Endothelial cell of umbilical vein (primary cell): ENCODE data around the gene DSC1. TPM values are rescaled to one million over a fixed set of nuclear protein-coding genes. Genes with fewer than 3 reads are reported as not detected.

Source experiments
- BruUV-seq: library from RNA; stranded (reverse); fragments of 400-500 nt; replicated peaks from 2 replicates; lab custom pipeline; 2021; lab: Mats Ljungman, UMichigan
- CTCF ChIA-PET: fragments of 300-600, 350-600 bp; sonication (Branson Sonifier 250); formaldehyde crosslinking; loops from one replicate; lab custom pipeline; 2021; ENCODE audit warnings: antibody characterized with exemption, inconsistent platforms; lab: Charles Lee
- POLR2A ChIA-PET: fragments of 300-600, 350-600 bp; sonication (Branson Sonifier 250); formaldehyde crosslinking; loops from one replicate; lab custom pipeline; 2021; ENCODE audit warnings: antibody characterized with exemption, inconsistent platforms; lab: Charles Lee
- DNase-seq: peaks from one replicate; pipeline ENCODE4 v3.0.0-alpha.2; 2011; ENCODE audit warnings: low read depth, low spot score
- FAIRE-seq: peaks from 2 replicates; lab custom pipeline; 2011; peaks lifted over from hg19 to GRCh38; lab: Jason Lieb, UNC
- H2AFZ ChIP-seq: 2 replicates; pipeline ENCODE4 v1.6.0; 2012; ENCODE audit warnings: low read depth, low read length, control low read depth, inconsistent platforms
- H3K27ac ChIP-seq: 2 replicates; pipeline ENCODE4 v1.5.1; 2011; ENCODE audit warnings: low read depth, mild to moderate bottlenecking, control low read depth, low read length, moderate library complexity; ENCODE audit not compliant: insufficient read depth
- H3K27me3 ChIP-seq, 2 experiments: 2 replicates each; pipeline versions ENCODE4 v1.6.0 to v1.6.1; 2011; ENCODE audit warnings: low read length in 2 of 2, mixed read lengths in 1 of 2; ENCODE audit not compliant: control insufficient read depth in 2 of 2, insufficient read depth in 2 of 2
- H3K36me3 ChIP-seq, 2 experiments: 2 replicates in 1 of 2; 3 replicates in 1 of 2; pipeline ENCODE4 v1.5.1; 2011; ENCODE audit warnings: low read length in 2 of 2, mild to moderate bottlenecking in 1 of 2, moderate library complexity in 1 of 2; ENCODE audit not compliant: control insufficient read depth in 2 of 2, insufficient read depth in 2 of 2; ENCODE audit errors: extremely low read depth in 1 of 2
- H3K4me1 ChIP-seq: 3 replicates; pipeline ENCODE4 v1.5.1; 2011; ENCODE audit warnings: mild to moderate bottlenecking, low read length; ENCODE audit not compliant: control insufficient read depth, insufficient read depth; ENCODE audit errors: extremely low read depth
- H3K4me2 ChIP-seq: 2 replicates; pipeline ENCODE4 v1.6.1; 2011; ENCODE audit warnings: low read length, control low read depth, mixed read lengths; ENCODE audit not compliant: insufficient read depth
- H3K4me3 ChIP-seq, 3 experiments: fragments of 200-600 bp in 1 of 3; sonication (generic), shearing (Covaris generic) in 1 of 3; replicated peaks in 1 of 3; 2 replicates each; pipeline ENCODE4 v1.5.1; 2011 to 2016; ENCODE audit warnings: control low read depth in 3 of 3, low read length in 3 of 3, mild to moderate bottlenecking in 2 of 3, inconsistent platforms in 1 of 3, low read depth in 1 of 3, moderate library complexity in 1 of 3; ENCODE audit not compliant: insufficient read depth in 1 of 3
- H3K79me2 ChIP-seq: 2 replicates; pipeline ENCODE4 v1.6.0; 2012; ENCODE audit warnings: low read length, inconsistent platforms; ENCODE audit not compliant: control insufficient read depth, insufficient read depth
- H3K9ac ChIP-seq: replicated peaks from 2 replicates; pipeline ENCODE3; 2011; ENCODE audit warnings: low read length, control low read depth; ENCODE audit not compliant: insufficient read depth; ENCODE audit errors: extremely low read depth
- H3K9me1 ChIP-seq: replicated peaks from 3 replicates; pipeline ENCODE4 v1.6.0; 2011; ENCODE audit warnings: mild to moderate bottlenecking, low read length; ENCODE audit not compliant: control insufficient read depth, insufficient read depth; ENCODE audit errors: extremely low read depth
- H3K9me3 ChIP-seq: replicated peaks from 2 replicates; pipeline ENCODE4 v1.5.1; 2012; ENCODE audit warnings: low read length, inconsistent platforms; ENCODE audit not compliant: control insufficient read depth, insufficient read depth
- H4K20me1 ChIP-seq: replicated peaks from 2 replicates; pipeline ENCODE3; 2011; ENCODE audit warnings: mild to moderate bottlenecking, low read length; ENCODE audit not compliant: control insufficient read depth, insufficient read depth; ENCODE audit errors: extremely low read depth
- CTCF ChIP-seq, 2 donors: IDR thresholded peaks; 1 replicate in 1 of 2; 2 replicates in 1 of 2; pipeline ENCODE4 v1.5.1; 2011; ENCODE audit warnings: low read length in 2 of 2, mild to moderate bottlenecking in 2 of 2, moderate library complexity in 2 of 2, control low read depth in 1 of 2, inconsistent platforms in 1 of 2, low read depth in 1 of 2; ENCODE audit not compliant: insufficient read depth in 1 of 2; ENCODE audit errors: extremely low read depth in 1 of 2
- EZH2 ChIP-seq: IDR thresholded peaks from 2 replicates; pipeline ENCODE4 v1.6.1; 2012; ENCODE audit warnings: borderline replicate concordance, low read depth, mild to moderate bottlenecking, moderate library complexity, low read length, inconsistent platforms; ENCODE audit not compliant: severe bottlenecking
- FOS ChIP-seq: IDR thresholded peaks from 2 replicates; pipeline ENCODE4 v1.6.1; 2011; ENCODE audit warnings: mild to moderate bottlenecking, low read length, moderate library complexity, borderline replicate concordance; ENCODE audit not compliant: insufficient read depth
- GATA2 ChIP-seq: IDR thresholded peaks from 2 replicates; pipeline ENCODE4 v1.7.0; 2011; ENCODE audit warnings: low read depth, mild to moderate bottlenecking, moderate library complexity, mixed read lengths, low read length; ENCODE audit not compliant: insufficient read length, insufficient read depth
- JUN ChIP-seq: IDR thresholded peaks from 2 replicates; pipeline ENCODE4 v1.6.1; 2011; ENCODE audit warnings: borderline replicate concordance, low read depth; ENCODE audit not compliant: insufficient read length, insufficient read depth
- MYC ChIP-seq: IDR thresholded peaks from one replicate; pipeline ENCODE4 v1.6.1; 2011; ENCODE audit warnings: mild to moderate bottlenecking, low read depth, low read length
- POLR2A ChIP-seq: IDR thresholded peaks from 2 replicates; pipeline ENCODE4 v1.6.1; 2012; ENCODE audit warnings: low read depth, mild to moderate bottlenecking, control low read depth, low read length
- POLR2AphosphoS5 ChIP-seq: IDR thresholded peaks from 2 replicates; pipeline ENCODE4 v1.6.1; 2012; ENCODE audit warnings: low read depth, mild to moderate bottlenecking, control low read depth, low read length, moderate library complexity; ENCODE audit not compliant: insufficient read depth
- dilution Hi-C: fragments of 300-500 bp; cut with MboI; formaldehyde crosslinking; loops from one replicate; pipeline ENCODE4 v1.15.0; 2019; ENCODE audit warnings: low sequenced_read_pairs; ENCODE audit not compliant: extremely low pct_ligation_motif_present
- intact Hi-C: fragments of 100-400 bp; cut with micrococcal nuclease; formaldehyde crosslinking; loops from one replicate; pipeline ENCODE4 v1.10.0; 2022
- polyA plus RNA-seq, 4 experiments: library from polyadenylated mRNA; depleted of rRNA in 3 of 4; stranded (reverse) in 3 of 4; unstranded in 1 of 4; fragments of >200 nt; gene quantifications; 2 replicates each; pipeline versions ENCODE4 v1.2.1 to v1.2.3, GENCODE V29; 2011 to 2012; ENCODE audit warnings: missing spikeins in 1 of 4
- total RNA-seq: library from RNA; stranded (reverse); gene quantifications from 2 replicates; pipeline ENCODE4 v1.2.3, GENCODE V29; 2021
- TF ChIP-seq, protein P1 (sequence below): IDR thresholded peaks from 2 replicates; pipeline ENCODE4 v1.6.1; 2011; ENCODE audit not compliant: insufficient read depth, insufficient read length

Gene DSC1
- total and polyA plus RNA-seq, 2 donors (not counting 3 experiments of a cell fraction or from before 2014, with no cell fraction given) = not detected

DNA sequence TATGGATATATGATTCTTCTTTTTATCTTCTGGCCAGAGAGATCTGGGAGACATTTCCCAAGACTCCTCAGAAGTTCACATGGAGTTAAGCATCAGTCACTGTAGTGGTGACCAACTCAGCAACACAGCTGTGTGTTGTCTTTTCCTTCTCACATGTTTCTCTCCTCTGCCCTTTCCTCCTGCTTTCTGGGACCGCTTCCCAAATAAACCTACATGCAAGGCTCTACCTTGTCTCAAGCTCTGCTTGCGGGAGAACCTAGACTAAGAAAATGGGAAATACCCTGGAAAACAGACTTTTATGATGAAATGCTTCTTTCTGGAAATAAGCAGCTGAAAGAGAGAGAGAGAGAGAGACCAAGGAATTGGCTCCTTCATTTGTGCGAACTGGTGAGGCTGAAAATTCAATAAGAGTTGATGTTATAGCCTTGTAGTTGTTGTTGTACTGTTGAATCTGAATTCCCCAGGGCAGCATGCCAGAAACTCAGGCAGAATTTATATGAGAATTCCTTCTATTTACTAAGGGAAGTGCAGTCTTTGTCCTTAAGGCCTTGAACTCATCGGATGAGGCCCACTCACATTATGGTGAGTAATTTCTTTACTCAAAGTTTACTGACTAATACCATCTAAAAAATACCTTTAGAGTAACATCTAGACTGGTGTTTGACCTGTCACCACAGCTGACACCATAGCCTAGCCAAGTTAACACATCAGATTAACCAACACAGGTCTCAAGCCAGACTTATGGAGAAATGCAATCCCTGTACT, 22.7 kb upstream of the DSC1 start:
- dilution Hi-C loops = no loop called here
- CTCF ChIA-PET = no interaction called here
- no peak overlapping the region for H3K4me2 ChIP-seq
- H3K36me3 ChIP-seq = no peaks in the 10 kb centered on the region
- BruUV-seq = no TSS peak
- TF ChIP-seq, protein P1, sequence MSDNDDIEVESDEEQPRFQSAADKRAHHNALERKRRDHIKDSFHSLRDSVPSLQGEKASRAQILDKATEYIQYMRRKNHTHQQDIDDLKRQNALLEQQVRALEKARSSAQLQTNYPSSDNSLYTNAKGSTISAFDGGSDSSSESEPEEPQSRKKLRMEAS = no peak
- TF ChIP-seq MYC = no peak
- no peaks in the 10 kb centered on the region for H3K79me2 ChIP-seq
- no peak overlapping the region for H3K4me3 ChIP-seq
- H3K27ac ChIP-seq = no peak overlapping the region
- no peak overlapping the region for H3K9ac ChIP-seq
- FAIRE-seq = no peak
- H3K9me3 ChIP-seq = no peaks in the 10 kb centered on the region
- no peak overlapping the region for H2AFZ ChIP-seq
- H3K9me1 ChIP-seq = no peaks in the 10 kb centered on the region
- intact Hi-C loops = no loop called here
- DNase-seq = peak; percentile 21
- H3K4me1 ChIP-seq = no peaks in the 10 kb centered on the region
- POLR2A ChIA-PET = no interaction called here
- no peaks in the 10 kb centered on the region for H4K20me1 ChIP-seq
- H3K27me3 ChIP-seq = no peaks in the 10 kb centered on the region

- H3K9me1 ChIP-seq = no peaks in the 10 kb centered on the region
- intact Hi-C loops (no loop called here), dilution Hi-C loops (no loop called here)
- H4K20me1 ChIP-seq = no peaks in the 10 kb centered on the region
- no peaks in the 10 kb centered on the region for H3K4me1 ChIP-seq
- ChIA-PET CTCF (no interaction called here), POLR2A (no interaction called here)
- no peak overlapping the region for H2AFZ ChIP-seq
- no peak overlapping the region for H3K4me3 ChIP-seq
- BruUV-seq = no TSS peak
- TF ChIP-seq POLR2A (no peak), JUN (no peak), CTCF (IDR thresholded peaks at IDR 0.05; ENCODE audit: extremely low read depth in 1 of 2, insufficient read depth in 1 of 2, low read depth in 1 of 2, low read length in 2 of 2) (no peak), EZH2 (no peak), GATA2 (no peak), POLR2AphosphoS5 (no peak), MYC (no peak), FOS (no peak)
- TF ChIP-seq, protein P1 = no peak
- H3K36me3 ChIP-seq = no peaks in the 10 kb centered on the region
- FAIRE-seq = no peak
- H3K79me2 ChIP-seq = no peaks in the 10 kb centered on the region
- no peaks in the 10 kb centered on the region for H3K9me3 ChIP-seq
- no peak for DNase-seq
- no peak overlapping the region for H3K4me2 ChIP-seq
- no peaks in the 10 kb centered on the region for H3K27me3 ChIP-seq
- no peak overlapping the region for H3K9ac ChIP-seq
- H3K27ac ChIP-seq = no peak overlapping the region
Observed at GRCh38 chr18:31183302-31183701, 20.6 kb upstream of the DSC1 start.
